ENCODE results near the gene ADCY7. TPM values are rescaled to one million over a fixed set of nuclear protein-coding genes. Genes with fewer than 3 reads are reported as not detected.

The ADCY7 gene
- polyA plus RNA-seq (2012; ENCODE audit: low read depth, missing spikeins) = 23.7 TPM

- TF ChIP-seq POLR2A (IDR thresholded peaks at IDR 0.05; ENCODE audit: low read depth, low read length) (peak; percentile 33; the same call in 1 of the 2 replicates), SPI1 (IDR thresholded peaks at IDR 0.05; ENCODE audit: low read depth, low read length) (peak; percentile 49), PAX5 (IDR thresholded peaks at IDR 0.05; ENCODE audit: insufficient read depth, low read length, severe bottlenecking) (no peak), TAF1 (IDR thresholded peaks at IDR 0.05; ENCODE audit: low read depth, low read length) (peak; percentile 72)
- FAIRE-seq (peak; percentile 87), DNase-seq (ENCODE audit: insufficient read length, low spot score) (peak; percentile 74)
Observed at GRCh38 chr16:50266337-50267091, at the start of gene ADCY7. Gene ADCY7, plus strand, starts transcription at chr16:50266551. Its CDS starts 21,629 bp downstream, at chr16:50288180.

- DNase-seq (ENCODE audit: insufficient read length, low spot score) = no peak
- TF ChIP-seq POLR2A (IDR thresholded peaks at IDR 0.05; ENCODE audit: low read depth, low read length) = no peak
- no peak for TF ChIP-seq POLR2AphosphoS5 (IDR thresholded peaks at IDR 0.05; ENCODE audit: low read depth, low read length)
- no peak for TF ChIP-seq SPI1 (IDR thresholded peaks at IDR 0.05; ENCODE audit: low read depth, low read length)
- TF ChIP-seq TAF1 (IDR thresholded peaks at IDR 0.05; ENCODE audit: low read depth, low read length) = no peak
- TF ChIP-seq POU2F2 (IDR thresholded peaks at IDR 0.05; ENCODE audit: low read depth, low read length) = no peak
- TF ChIP-seq PAX5 (IDR thresholded peaks at IDR 0.05; ENCODE audit: insufficient read depth, low read length, severe bottlenecking) = no peak
- FAIRE-seq = no peak
Observed at GRCh38 chr16:50219402-50219975, 46.9 kb upstream of the ADCY7 start.

DNA sequence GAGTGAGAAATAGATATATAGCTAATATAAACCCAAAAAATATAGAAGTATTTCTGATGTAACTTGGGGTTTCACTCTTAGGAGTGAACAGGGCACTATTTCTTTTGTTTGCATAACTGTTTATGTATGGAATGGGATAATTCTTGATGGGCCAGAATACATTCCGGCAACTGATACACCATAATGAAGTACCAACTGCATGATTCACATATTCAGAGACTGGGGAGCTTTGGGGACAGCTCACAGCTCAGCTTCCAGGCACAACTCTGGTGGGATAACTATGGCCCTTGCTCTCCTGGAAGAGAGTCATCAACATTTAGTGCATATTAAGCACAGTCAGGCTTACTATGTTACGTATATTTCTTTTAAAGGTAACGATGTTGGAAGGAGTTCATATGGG is 42.1 kb upstream of the ADCY7 start:
- TF ChIP-seq SPI1 (IDR thresholded peaks at IDR 0.05; ENCODE audit: low read depth, low read length) (no peak), POLR2AphosphoS5 (IDR thresholded peaks at IDR 0.05; ENCODE audit: low read depth, low read length) (no peak), TAF1 (IDR thresholded peaks at IDR 0.05; ENCODE audit: low read depth, low read length) (no peak), POLR2A (IDR thresholded peaks at IDR 0.05; ENCODE audit: low read depth, low read length) (no peak), POU2F2 (IDR thresholded peaks at IDR 0.05; ENCODE audit: low read depth, low read length) (no peak), PAX5 (IDR thresholded peaks at IDR 0.05; ENCODE audit: insufficient read depth, low read length, severe bottlenecking) (no peak)
- no peak for FAIRE-seq
- DNase-seq (ENCODE audit: insufficient read length, low spot score) = no peak

- DNase-seq (ENCODE audit: insufficient read length, low spot score) = no peak
- no peak for FAIRE-seq
Observed at GRCh38 chr16:50227120-50227519, 39.2 kb upstream of the ADCY7 start.

DNA sequence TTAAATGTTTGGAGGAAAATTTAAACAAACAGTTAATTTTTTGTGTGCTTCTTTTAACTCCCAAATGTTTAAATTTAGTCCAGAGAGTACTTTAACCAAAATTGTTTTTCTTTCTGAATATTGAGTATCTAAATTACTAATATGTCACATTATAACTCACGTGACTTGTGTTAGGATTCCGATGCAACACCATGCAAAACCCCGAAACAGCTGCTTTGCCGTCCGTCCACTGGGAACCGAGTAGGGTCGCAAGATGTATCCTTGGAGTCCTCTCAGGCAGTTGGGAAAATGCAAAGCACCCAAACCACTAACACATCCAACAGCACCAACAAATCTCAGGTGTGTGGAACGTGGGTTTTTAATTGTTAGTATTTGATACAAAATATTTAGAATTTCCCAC is 38.7 kb upstream of the ADCY7 start:
- FAIRE-seq = no peak
- DNase-seq (ENCODE audit: insufficient read length, low spot score) = no peak
- no peak for TF ChIP-seq POLR2A (IDR thresholded peaks at IDR 0.05; ENCODE audit: low read depth, low read length)

More at GRCh38 chr16:50227120-50227519, 39.2 kb upstream of the ADCY7 start:
- TF ChIP-seq TAF1 (IDR thresholded peaks at IDR 0.05; ENCODE audit: low read depth, low read length) (no peak), POLR2AphosphoS5 (IDR thresholded peaks at IDR 0.05; ENCODE audit: low read depth, low read length) (no peak), PAX5 (IDR thresholded peaks at IDR 0.05; ENCODE audit: insufficient read depth, low read length, severe bottlenecking) (no peak), POU2F2 (IDR thresholded peaks at IDR 0.05; ENCODE audit: low read depth, low read length) (no peak), SPI1 (IDR thresholded peaks at IDR 0.05; ENCODE audit: low read depth, low read length) (no peak), POLR2A (IDR thresholded peaks at IDR 0.05; ENCODE audit: low read depth, low read length) (no peak)

DNA sequence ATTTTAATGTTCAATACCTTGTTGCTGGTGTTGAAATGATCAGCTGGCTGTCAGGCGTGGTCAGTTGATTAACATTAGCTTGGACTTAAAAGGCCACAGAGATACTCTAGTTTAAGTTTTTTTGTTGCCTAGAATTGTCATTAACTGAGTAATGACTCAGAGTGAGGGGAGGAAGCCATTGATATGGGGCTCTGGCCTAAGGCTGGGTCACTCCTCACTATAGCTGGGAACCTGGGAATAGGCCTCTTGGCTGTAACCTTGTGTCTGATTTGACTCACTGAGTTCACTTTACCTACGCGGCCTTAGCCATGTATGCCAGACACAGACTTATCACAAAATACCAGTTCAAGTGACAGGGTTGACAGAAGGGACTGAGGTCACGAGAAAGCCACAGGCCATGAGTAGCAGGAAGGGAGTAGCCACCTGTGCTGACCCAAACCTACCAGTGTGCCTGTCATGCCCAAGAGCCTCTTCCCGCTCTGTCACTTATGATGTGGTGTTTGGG is 37.9 kb upstream of the ADCY7 start:
- no peak for DNase-seq (ENCODE audit: insufficient read length, low spot score)
- TF ChIP-seq TAF1 (IDR thresholded peaks at IDR 0.05; ENCODE audit: low read depth, low read length) (no peak), PAX5 (IDR thresholded peaks at IDR 0.05; ENCODE audit: insufficient read depth, low read length, severe bottlenecking) (no peak), POLR2A (IDR thresholded peaks at IDR 0.05; ENCODE audit: low read depth, low read length) (no peak), SPI1 (IDR thresholded peaks at IDR 0.05; ENCODE audit: low read depth, low read length) (no peak), POU2F2 (IDR thresholded peaks at IDR 0.05; ENCODE audit: low read depth, low read length) (no peak), POLR2AphosphoS5 (IDR thresholded peaks at IDR 0.05; ENCODE audit: low read depth, low read length) (no peak)
- FAIRE-seq = no peak

- TF ChIP-seq PAX5 (IDR thresholded peaks at IDR 0.05; ENCODE audit: insufficient read depth, low read length, severe bottlenecking) = no peak
- TF ChIP-seq TAF1 (IDR thresholded peaks at IDR 0.05; ENCODE audit: low read depth, low read length) = no peak
- no peak for TF ChIP-seq POLR2A (IDR thresholded peaks at IDR 0.05; ENCODE audit: low read depth, low read length)
- TF ChIP-seq SPI1 (IDR thresholded peaks at IDR 0.05; ENCODE audit: low read depth, low read length) = no peak
- no peak for TF ChIP-seq POLR2AphosphoS5 (IDR thresholded peaks at IDR 0.05; ENCODE audit: low read depth, low read length)
- no peak for TF ChIP-seq POU2F2 (IDR thresholded peaks at IDR 0.05; ENCODE audit: low read depth, low read length)
- FAIRE-seq (no peak), DNase-seq (ENCODE audit: insufficient read length, low spot score) (no peak)
Observed at GRCh38 chr16:50229149-50229726, 37.1 kb upstream of the ADCY7 start.

DNA sequence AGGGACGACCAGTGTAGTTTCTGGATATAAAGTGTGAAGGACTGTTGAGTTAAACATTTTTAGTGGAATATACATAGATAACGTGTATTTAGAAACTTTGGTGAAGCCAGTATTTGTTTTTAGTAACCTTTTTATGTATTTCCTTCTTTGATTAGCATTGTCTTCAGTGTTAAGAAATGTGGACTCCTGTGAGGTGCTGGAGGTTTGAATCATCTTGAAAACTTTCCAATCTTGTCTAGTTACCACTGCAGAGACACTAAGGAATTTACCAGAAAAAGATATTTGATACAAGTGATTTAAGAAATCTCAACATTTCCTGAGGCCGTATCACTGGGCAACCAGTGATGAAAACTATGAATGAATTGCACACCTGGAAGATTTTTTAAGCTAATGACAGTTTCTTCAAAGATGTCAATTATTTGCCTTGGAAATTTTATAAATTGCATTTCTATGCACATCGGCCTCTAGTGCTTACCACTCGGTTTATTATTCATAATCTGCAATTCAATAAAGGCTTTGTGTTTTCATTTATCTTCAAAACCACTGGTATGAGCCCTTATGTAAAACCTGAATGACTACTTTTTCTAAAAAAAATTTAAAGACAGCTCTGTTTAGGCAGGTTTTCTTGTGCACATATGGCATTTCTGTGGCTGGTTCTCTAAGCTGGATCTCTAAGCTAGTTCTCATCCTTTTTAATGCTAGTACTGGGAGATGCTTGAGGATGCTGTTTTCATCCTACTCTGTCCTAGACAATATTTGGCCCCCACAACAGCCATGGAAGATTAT is 31.4 kb upstream of the ADCY7 start:
- TF ChIP-seq SPI1 (IDR thresholded peaks at IDR 0.05; ENCODE audit: low read depth, low read length) (no peak), POLR2A (IDR thresholded peaks at IDR 0.05; ENCODE audit: low read depth, low read length) (no peak), POLR2AphosphoS5 (IDR thresholded peaks at IDR 0.05; ENCODE audit: low read depth, low read length) (no peak), POU2F2 (IDR thresholded peaks at IDR 0.05; ENCODE audit: low read depth, low read length) (no peak), TAF1 (IDR thresholded peaks at IDR 0.05; ENCODE audit: low read depth, low read length) (no peak)
- DNase-seq (ENCODE audit: insufficient read length, low spot score) = no peak
- FAIRE-seq = no peak

GRCh38 chr16:50235581-50235980 is 30.8 kb upstream of the ADCY7 start:
- DNase-seq (ENCODE audit: insufficient read length, low spot score) = no peak
- TF ChIP-seq POLR2AphosphoS5 (IDR thresholded peaks at IDR 0.05; ENCODE audit: low read depth, low read length) (no peak), SPI1 (IDR thresholded peaks at IDR 0.05; ENCODE audit: low read depth, low read length) (no peak), POLR2A (IDR thresholded peaks at IDR 0.05; ENCODE audit: low read depth, low read length) (no peak), POU2F2 (IDR thresholded peaks at IDR 0.05; ENCODE audit: low read depth, low read length) (no peak), TAF1 (IDR thresholded peaks at IDR 0.05; ENCODE audit: low read depth, low read length) (no peak), PAX5 (IDR thresholded peaks at IDR 0.05; ENCODE audit: insufficient read depth, low read length, severe bottlenecking) (no peak)
- FAIRE-seq = no peak

All from GM12891 (cell line).